Pancreas (tissue), 10 donors: ENCODE data around the gene PRDM5. TPM values are rescaled to one million over a fixed set of nuclear protein-coding genes. Genes with fewer than 3 reads are reported as not detected.

Experiments used
- ATAC-seq, 4 donors: fragments of 200-7000 bp; cut with Tn5 transposase; one replicate each; pipeline versions ENCODE4 v1.8.0 to v1.9.1; 2020; ENCODE audit warnings: mild to moderate bottlenecking in 4 of 4, moderate library complexity in 4 of 4
- DNase-seq, 6 donors: peaks; one replicate each; pipeline ENCODE4 v3.0.0-alpha.2; 2020
- FAIRE-seq: peaks from 2 replicates; lab custom pipeline; 2012; peaks lifted over from hg19 to GRCh38; lab: Jason Lieb, UNC
- H3K27ac ChIP-seq, 4 donors: fragments of 200-600 bp; sonication (generic); 1 replicate in 3 of 4; 2 replicates in 1 of 4; pipeline versions ENCODE4 v1.5.0 to v1.8.0; 2020
- H3K27me3 ChIP-seq, 4 donors: fragments of 200-600 bp; one replicate each; pipeline ENCODE4 v1.8.0; 2021
- H3K36me3 ChIP-seq, 3 donors: fragments of 200-600 bp; sonication (generic) in 1 of 3; one replicate each; pipeline versions ENCODE4 v1.5.0 to v1.8.0; 2020 to 2021
- H3K4me1 ChIP-seq, 3 donors: fragments of 200-600 bp; one replicate each; pipeline ENCODE4 v1.8.0; 2021
- H3K4me3 ChIP-seq, 4 donors: fragments of 200-600 bp; sonication (generic) in 2 of 4; one replicate each; pipeline versions ENCODE4 v1.5.0 to v1.8.0; 2020 to 2021
- H3K9me3 ChIP-seq, 4 donors: fragments of 200-600 bp; one replicate each; pipeline ENCODE4 v1.8.0; 2021
- WGBS, 2 donors: extraction: QIAGEN DNeasy Blood & Tissue Kit; methylation state at CpG; one replicate each; pipeline ENCODE4 v1.1.7; 2013; 5-methylcytosine and 5-hydroxymethylcytosine counted together
- intact Hi-C, 3 donors: fragments of 100-400 bp; cut with DNase I; formaldehyde crosslinking; loops; one replicate each; pipeline versions ENCODE4 v1.11.1 to v1.14.2; 2022
- polyA plus RNA-seq, 2 donors: library from polyadenylated mRNA; stranded (reverse); fragments of 200-250 nt; gene quantifications; one replicate each; pipeline ENCODE4 v1.2.3, GENCODE V29; 2013
- total RNA-seq, 6 donors: library from RNA; stranded (reverse); fragmentation: NEBNext Ultra II Directional in 4 of 6; extraction: Animal tissue kit (Norgen Biotek cat#: 25700) in 4 of 6; gene quantifications; one replicate each; pipeline versions ENCODE4 v1.2.1 to v1.2.4, GENCODE V29; 2021 to 2023
- TF ChIP-seq, protein P1 (sequence below), 4 donors: fragments of 200-600 bp; sonication (generic) in 3 of 4; IDR thresholded peaks; one replicate each; pipeline versions ENCODE4 v1.5.0 to v1.8.0; 2021; ENCODE audit warnings: antibody characterized with exemption in 4 of 4
- donor health status: healthy with polysubstance abuse.
- donor health status: DM: no; HTN: no; CAD: no; lungs with moderate emphysema.
- donor health status: DM: no; HTN: no; CAD: no.
- donor health status: control.
- donor health status: control.
- donor health status: Bipolar disorder and iron deficiency.
- donor health status: DM: yes; HTN: yes; CAD: no.
- donor health status: DM: no; HTN: no; CAD: no.
- donor health status: DM: no; HTN: no; CAD: no.
- donor health status: DM: yes; HTN: yes; CAD: no.

PRDM5 gene
- total and polyA plus RNA-seq, 8 donors, result 2.7 to 13.2 (median 9.5) TPM

DNA sequence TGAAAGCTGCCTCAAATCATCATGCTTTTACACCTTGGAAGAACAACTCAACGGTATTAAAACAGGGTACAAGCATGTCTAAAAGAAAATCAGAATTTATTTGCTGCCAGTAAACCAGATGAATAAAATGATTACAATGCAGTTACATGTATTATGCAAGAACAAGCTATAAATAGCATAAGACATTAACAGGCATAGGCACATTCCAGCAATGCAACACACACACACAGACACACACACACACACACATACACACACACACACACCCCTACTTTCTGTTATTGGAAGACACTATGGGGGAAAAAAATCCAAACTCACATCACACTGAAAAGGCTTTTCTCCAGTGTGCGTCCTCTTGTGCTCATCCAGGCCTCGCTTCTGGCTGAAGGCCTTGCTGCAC lies 212.5 kb downstream of the PRDM5 start:
- intact Hi-C loops, result loop anchor here in 1 of 3 donors (10.0 kb wide), 1 partner anchor 385 kb away; no protein-coding TSS in a partner anchor
- H3K27ac ChIP-seq, result no peak overlapping the region
- peak in 1 of 4 donors; percentile 17 for ATAC-seq
- no peaks in the 10 kb centered on the region for H3K36me3 ChIP-seq
- H3K4me1 ChIP-seq, result no peaks in the 10 kb centered on the region
- no peak overlapping the region for H3K4me3 ChIP-seq
- DNase-seq, result no peak
- H3K27me3 ChIP-seq, result no peaks in the 10 kb centered on the region
- TF ChIP-seq, protein P1, sequence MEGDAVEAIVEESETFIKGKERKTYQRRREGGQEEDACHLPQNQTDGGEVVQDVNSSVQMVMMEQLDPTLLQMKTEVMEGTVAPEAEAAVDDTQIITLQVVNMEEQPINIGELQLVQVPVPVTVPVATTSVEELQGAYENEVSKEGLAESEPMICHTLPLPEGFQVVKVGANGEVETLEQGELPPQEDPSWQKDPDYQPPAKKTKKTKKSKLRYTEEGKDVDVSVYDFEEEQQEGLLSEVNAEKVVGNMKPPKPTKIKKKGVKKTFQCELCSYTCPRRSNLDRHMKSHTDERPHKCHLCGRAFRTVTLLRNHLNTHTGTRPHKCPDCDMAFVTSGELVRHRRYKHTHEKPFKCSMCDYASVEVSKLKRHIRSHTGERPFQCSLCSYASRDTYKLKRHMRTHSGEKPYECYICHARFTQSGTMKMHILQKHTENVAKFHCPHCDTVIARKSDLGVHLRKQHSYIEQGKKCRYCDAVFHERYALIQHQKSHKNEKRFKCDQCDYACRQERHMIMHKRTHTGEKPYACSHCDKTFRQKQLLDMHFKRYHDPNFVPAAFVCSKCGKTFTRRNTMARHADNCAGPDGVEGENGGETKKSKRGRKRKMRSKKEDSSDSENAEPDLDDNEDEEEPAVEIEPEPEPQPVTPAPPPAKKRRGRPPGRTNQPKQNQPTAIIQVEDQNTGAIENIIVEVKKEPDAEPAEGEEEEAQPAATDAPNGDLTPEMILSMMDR (IDR thresholded peaks at IDR 0.05), result no peak
- FAIRE-seq, result no peak
- H3K9me3 ChIP-seq, result no peaks in the 10 kb centered on the region
- WGBS, 2 donors, result 81 to 83% methylated on average over 3 of the region's 3 CpGs

DNA sequence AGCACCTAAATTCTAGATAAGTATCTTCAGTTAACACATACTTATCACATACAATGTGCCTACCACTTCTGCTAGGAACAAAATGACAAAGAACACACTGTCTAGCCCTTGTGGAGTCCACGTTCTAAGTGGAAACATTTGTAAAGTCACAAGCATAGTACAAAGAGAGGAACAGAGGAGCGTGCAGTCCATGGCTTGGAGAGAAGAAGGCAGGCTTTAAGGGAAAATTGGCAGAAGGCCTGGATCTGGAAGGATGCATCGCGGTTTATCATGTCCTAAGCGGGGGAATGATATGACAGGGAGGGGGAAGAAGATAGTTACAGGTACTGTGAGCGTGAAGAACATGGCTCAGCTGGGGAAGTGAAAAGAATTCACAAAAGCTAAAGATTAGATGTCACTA lies 218.0 kb downstream of the PRDM5 start:
- no peaks in the 10 kb centered on the region for H3K36me3 ChIP-seq
- 85 to 92% methylated on average over 6 of the region's 6 CpGs for WGBS, 2 donors
- H3K9me3 ChIP-seq, result no peaks in the 10 kb centered on the region
- no peak overlapping the region for H3K27ac ChIP-seq
- H3K4me3 ChIP-seq, result no peak overlapping the region
- H3K4me1 ChIP-seq, result no peaks in the 10 kb centered on the region
- FAIRE-seq (no peak), DNase-seq (no peak), ATAC-seq (no peak)
- TF ChIP-seq, protein P1 (IDR thresholded peaks at IDR 0.05), result no peak
- intact Hi-C loops, result no loop called here
- no peaks in the 10 kb centered on the region for H3K27me3 ChIP-seq

DNA sequence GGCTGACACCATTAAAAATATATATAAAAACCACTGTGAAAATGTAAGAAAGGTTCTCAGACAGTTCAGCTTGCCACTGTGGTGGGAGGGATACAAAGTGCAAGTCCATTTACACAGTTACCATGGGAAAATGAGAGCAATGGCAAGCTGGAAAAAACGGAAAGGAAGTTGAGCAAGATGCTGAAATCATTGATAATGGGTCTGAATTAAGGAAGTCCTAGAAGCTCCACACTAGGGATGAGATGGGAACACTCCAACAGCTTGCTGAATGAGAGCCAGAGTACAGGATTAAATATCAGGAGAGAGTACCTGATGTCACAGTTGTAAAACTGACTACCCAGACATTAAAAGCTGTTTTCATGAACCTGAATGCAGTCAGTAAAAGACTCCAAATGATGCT lies 218.6 kb downstream of the PRDM5 start:
- FAIRE-seq (no peak), DNase-seq (no peak), ATAC-seq (no peak)
- intact Hi-C loops, result no loop called here
- TF ChIP-seq, protein P1 (IDR thresholded peaks at IDR 0.05), result no peak
- Histone ChIP-seq H3K27ac (no peak overlapping the region), H3K4me1 (no peaks in the 10 kb centered on the region), H3K4me3 (no peak overlapping the region), H3K36me3 (no peaks in the 10 kb centered on the region), H3K9me3 (no peaks in the 10 kb centered on the region), H3K27me3 (no peaks in the 10 kb centered on the region)
- WGBS, 2 donors, result 61 to 78% methylated on average over 1 of the region's 1 CpG

DNA sequence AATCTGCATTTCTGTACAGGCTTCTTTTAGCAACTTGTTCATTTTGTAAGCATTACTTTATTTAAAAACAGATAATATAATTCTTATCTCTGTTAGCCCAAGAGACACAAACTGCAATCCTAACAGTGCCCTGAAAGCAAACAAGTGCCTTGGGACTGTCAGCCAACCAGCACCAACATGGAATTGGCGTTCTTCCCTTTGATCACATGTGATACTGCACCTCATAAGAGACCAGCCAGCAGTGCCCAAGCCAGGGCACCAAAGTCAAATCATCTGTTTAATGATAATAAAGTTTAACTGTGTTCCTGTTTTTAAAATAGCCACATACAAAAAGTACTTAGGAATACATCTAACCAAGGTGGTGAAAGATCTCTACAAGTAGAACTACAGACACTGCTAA lies 223.2 kb downstream of the PRDM5 start:
- Histone ChIP-seq H3K27me3 (no peaks in the 10 kb centered on the region), H3K4me3 (no peak overlapping the region), H3K4me1 (no peaks in the 10 kb centered on the region), H3K27ac (no peak overlapping the region), H3K36me3 (no peaks in the 10 kb centered on the region), H3K9me3 (no peaks in the 10 kb centered on the region)
- intact Hi-C loops, result no loop called here
- WGBS, 2 donors, result 44 to 45% methylated on average over 1 of the region's 1 CpG
- FAIRE-seq (no peak), ATAC-seq (peak in 1 of 4 donors; percentile 42), DNase-seq (no peak)
- TF ChIP-seq, protein P1 (IDR thresholded peaks at IDR 0.05), result no peak

DNA sequence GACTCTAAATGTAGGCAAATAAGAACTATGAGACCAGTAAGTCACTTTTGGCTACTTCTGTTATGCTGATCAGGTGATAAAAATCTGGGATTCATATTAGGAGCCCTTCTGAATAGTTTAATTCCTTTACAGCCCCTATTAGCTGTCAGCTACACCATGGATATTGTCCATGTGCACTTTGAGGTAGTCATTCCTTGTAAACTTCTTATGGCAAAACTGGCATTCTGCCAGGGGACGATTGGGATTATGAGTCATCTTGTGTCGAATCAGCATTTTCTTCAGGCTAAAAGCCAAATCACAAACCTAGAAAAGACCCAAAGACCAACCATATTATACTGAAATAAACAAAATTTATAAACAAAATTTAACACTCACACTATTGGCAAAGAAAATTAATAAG lies 227.6 kb downstream of the PRDM5 start:
- Histone ChIP-seq H3K4me1 (no peaks in the 10 kb centered on the region), H3K9me3 (no peaks in the 10 kb centered on the region), H3K4me3 (no peak overlapping the region), H3K27ac (no peak overlapping the region), H3K36me3 (no peaks in the 10 kb centered on the region), H3K27me3 (no peaks in the 10 kb centered on the region)
- ATAC-seq (no peak), DNase-seq (peak in 2 of 6 donors; percentile 15 to 16), FAIRE-seq (no peak)
- WGBS, 2 donors, result 31 to 40% methylated on average over 2 of the region's 2 CpGs
- intact Hi-C loops, result no loop called here
- TF ChIP-seq, protein P1 (IDR thresholded peaks at IDR 0.05), result no peak
